Muscle layer of colon (tissue), 2 donors: ENCODE measurements around the gene SCMH1.

Experiments
- H3K27ac ChIP-seq: one replicate; pipeline ENCODE4 v1.7.0; 2013; ENCODE audit warnings: low read depth, mild to moderate bottlenecking, low read length, moderate library complexity
- H3K27me3 ChIP-seq, 2 donors: one replicate each; pipeline ENCODE4 v1.7.0; 2013; ENCODE audit warnings: low read length in 2 of 2, mild to moderate bottlenecking in 2 of 2; ENCODE audit not compliant: insufficient read depth in 2 of 2, control insufficient read depth in 1 of 2
- H3K36me3 ChIP-seq: one replicate; pipeline ENCODE4 v1.7.0; 2013; ENCODE audit warnings: mild to moderate bottlenecking, low read length; ENCODE audit not compliant: insufficient read depth
- H3K4me1 ChIP-seq: one replicate; pipeline ENCODE4 v1.7.0; 2013; ENCODE audit warnings: mild to moderate bottlenecking, low read length; ENCODE audit not compliant: insufficient read depth
- H3K4me3 ChIP-seq, 2 donors: one replicate each; pipeline ENCODE4 v1.7.0; 2013; ENCODE audit warnings: low read length in 2 of 2, low read depth in 1 of 2, mild to moderate bottlenecking in 1 of 2, moderate library complexity in 1 of 2
- H3K9ac ChIP-seq: one replicate; pipeline ENCODE4 v1.7.0; 2013; ENCODE audit warnings: low read length
- H3K9me3 ChIP-seq: one replicate; pipeline ENCODE4 v1.7.0; 2013; ENCODE audit warnings: mild to moderate bottlenecking, low read length
- donor health status: abdominal sarcoma.
- donor health status: Adenocarcinoma of cecum.

SCMH1 gene

GRCh38 chr1:41038110-41038509, 204.0 kb downstream of the SCMH1 start:
- H3K4me3 ChIP-seq, result no peak overlapping the region
- H3K36me3 ChIP-seq, result peaks cover 28% of the 10 kb centered on the region
- no peak overlapping the region for H3K9ac ChIP-seq
- no peaks in the 10 kb centered on the region for H3K9me3 ChIP-seq
- H3K27me3 ChIP-seq, result no peaks in the 10 kb centered on the region
- H3K4me1 ChIP-seq, result no peaks in the 10 kb centered on the region
- H3K27ac ChIP-seq, result no peak overlapping the region

GRCh38 chr1:41037116-41037903, 204.8 kb downstream of the SCMH1 start:
- Histone ChIP-seq H3K4me1 (no peaks in the 10 kb centered on the region), H3K36me3 (peaks cover 32% of the 10 kb centered on the region), H3K27ac (no peak overlapping the region), H3K27me3 (no peaks in the 10 kb centered on the region), H3K9me3 (no peaks in the 10 kb centered on the region), H3K9ac (no peak overlapping the region), H3K4me3 (no peak overlapping the region)

GRCh38 chr1:41033272-41033671, 208.8 kb downstream of the SCMH1 start:
- H3K4me1 ChIP-seq, result no peaks in the 10 kb centered on the region
- H3K4me3 ChIP-seq, result no peak overlapping the region
- H3K27ac ChIP-seq, result no peak overlapping the region
- no peak overlapping the region for H3K9ac ChIP-seq
- peaks cover 59% of the 10 kb centered on the region for H3K36me3 ChIP-seq
- H3K27me3 ChIP-seq, result no peaks in the 10 kb centered on the region
- no peaks in the 10 kb centered on the region for H3K9me3 ChIP-seq

- Histone ChIP-seq H3K27me3 (no peaks in the 10 kb centered on the region), H3K4me3 (no peak overlapping the region), H3K9ac (no peak overlapping the region), H3K36me3 (peaks cover 58% of the 10 kb centered on the region), H3K4me1 (no peaks in the 10 kb centered on the region), H3K27ac (no peak overlapping the region), H3K9me3 (no peaks in the 10 kb centered on the region)
These were observed 210.0 kb downstream of the SCMH1 start for GRCh38 chr1:41032147-41032546.

- no peaks in the 10 kb centered on the region for H3K9me3 ChIP-seq
- peaks cover 52% of the 10 kb centered on the region for H3K36me3 ChIP-seq
- no peaks in the 10 kb centered on the region for H3K27me3 ChIP-seq
- no peaks in the 10 kb centered on the region for H3K4me1 ChIP-seq
- H3K27ac ChIP-seq, result no peak overlapping the region
- H3K4me3 ChIP-seq, result no peak overlapping the region
- H3K9ac ChIP-seq, result no peak overlapping the region
These were observed 211.1 kb downstream of the SCMH1 start for GRCh38 chr1:41030872-41031616.

- Histone ChIP-seq H3K27ac (no peak overlapping the region), H3K4me1 (no peaks in the 10 kb centered on the region), H3K27me3 (no peaks in the 10 kb centered on the region), H3K4me3 (no peak overlapping the region), H3K9ac (no peak overlapping the region), H3K36me3 (peaks cover 51% of the 10 kb centered on the region), H3K9me3 (no peaks in the 10 kb centered on the region)
These were observed 214.0 kb downstream of the SCMH1 start for GRCh38 chr1:41028034-41028642.

- Histone ChIP-seq H3K4me1 (no peaks in the 10 kb centered on the region), H3K27me3 (no peaks in the 10 kb centered on the region), H3K9me3 (no peaks in the 10 kb centered on the region), H3K4me3 (no peak overlapping the region), H3K27ac (no peak overlapping the region), H3K36me3 (peaks cover 42% of the 10 kb centered on the region), H3K9ac (no peak overlapping the region)
These were observed 215.9 kb downstream of the SCMH1 start for GRCh38 chr1:41025979-41026819.

GRCh38 chr1:41024953-41025352, 217.2 kb downstream of the SCMH1 start:
- H3K36me3 ChIP-seq, result peaks cover 32% of the 10 kb centered on the region
- no peaks in the 10 kb centered on the region for H3K4me1 ChIP-seq
- H3K9me3 ChIP-seq, result no peaks in the 10 kb centered on the region
- no peak overlapping the region for H3K27ac ChIP-seq
- no peak overlapping the region for H3K4me3 ChIP-seq
- no peak overlapping the region for H3K9ac ChIP-seq
- H3K27me3 ChIP-seq, result no peaks in the 10 kb centered on the region

- H3K4me3 ChIP-seq, result no peak overlapping the region
- no peaks in the 10 kb centered on the region for H3K27me3 ChIP-seq
- H3K27ac ChIP-seq, result no peak overlapping the region
- no peak overlapping the region for H3K9ac ChIP-seq
- no peaks in the 10 kb centered on the region for H3K9me3 ChIP-seq
- H3K36me3 ChIP-seq, result peaks cover 21% of the 10 kb centered on the region
- no peaks in the 10 kb centered on the region for H3K4me1 ChIP-seq
These were observed 218.7 kb downstream of the SCMH1 start for GRCh38 chr1:41023279-41023990.

- H3K36me3 ChIP-seq, result peaks cover 18% of the 10 kb centered on the region
- no peak overlapping the region for H3K4me3 ChIP-seq
- no peak overlapping the region for H3K9ac ChIP-seq
- H3K27ac ChIP-seq, result no peak overlapping the region
- H3K9me3 ChIP-seq, result no peaks in the 10 kb centered on the region
- no peaks in the 10 kb centered on the region for H3K4me1 ChIP-seq
- H3K27me3 ChIP-seq, result no peaks in the 10 kb centered on the region
These were observed 219.7 kb downstream of the SCMH1 start for GRCh38 chr1:41022424-41022823.
